ENCODE results near the gene OR1N1. TPM values are rescaled to one million over a fixed set of nuclear protein-coding genes. Genes with fewer than 3 reads are reported as not detected.

OR1N1 gene
- total RNA-seq, 1 experiment from 2014 or later, result not detected

DNA sequence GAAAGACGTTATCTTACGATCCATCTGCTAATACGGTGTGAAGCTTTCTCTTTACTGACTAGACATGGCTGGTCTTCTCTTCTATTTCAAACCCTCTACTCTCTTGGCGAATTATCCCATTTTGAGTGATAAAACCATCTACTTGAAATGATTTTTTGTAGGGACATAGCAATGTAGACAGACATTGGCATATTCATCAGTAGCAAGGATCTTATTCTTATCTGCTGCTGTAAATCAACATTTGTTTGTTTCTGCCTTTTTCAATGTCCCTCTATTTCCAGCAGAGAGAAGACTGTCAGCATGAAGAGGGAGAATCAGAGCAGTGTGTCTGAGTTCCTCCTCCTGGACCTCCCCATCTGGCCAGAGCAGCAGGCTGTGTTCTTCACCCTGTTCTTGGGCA lies 8.3 kb downstream of the OR1N1 start, which contains the start of gene OR1J4:
TSS of gene OR1J4 (plus strand) at position 301 of the 400 bp plus-strand sequence. CDS start at position 301, 0 bp downstream.
- no peak for TF ChIP-seq EZH2 (IDR thresholded peaks at IDR 0.05; ENCODE audit: low read depth)
- TF ChIP-seq, protein P1, sequence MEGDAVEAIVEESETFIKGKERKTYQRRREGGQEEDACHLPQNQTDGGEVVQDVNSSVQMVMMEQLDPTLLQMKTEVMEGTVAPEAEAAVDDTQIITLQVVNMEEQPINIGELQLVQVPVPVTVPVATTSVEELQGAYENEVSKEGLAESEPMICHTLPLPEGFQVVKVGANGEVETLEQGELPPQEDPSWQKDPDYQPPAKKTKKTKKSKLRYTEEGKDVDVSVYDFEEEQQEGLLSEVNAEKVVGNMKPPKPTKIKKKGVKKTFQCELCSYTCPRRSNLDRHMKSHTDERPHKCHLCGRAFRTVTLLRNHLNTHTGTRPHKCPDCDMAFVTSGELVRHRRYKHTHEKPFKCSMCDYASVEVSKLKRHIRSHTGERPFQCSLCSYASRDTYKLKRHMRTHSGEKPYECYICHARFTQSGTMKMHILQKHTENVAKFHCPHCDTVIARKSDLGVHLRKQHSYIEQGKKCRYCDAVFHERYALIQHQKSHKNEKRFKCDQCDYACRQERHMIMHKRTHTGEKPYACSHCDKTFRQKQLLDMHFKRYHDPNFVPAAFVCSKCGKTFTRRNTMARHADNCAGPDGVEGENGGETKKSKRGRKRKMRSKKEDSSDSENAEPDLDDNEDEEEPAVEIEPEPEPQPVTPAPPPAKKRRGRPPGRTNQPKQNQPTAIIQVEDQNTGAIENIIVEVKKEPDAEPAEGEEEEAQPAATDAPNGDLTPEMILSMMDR (conservative IDR thresholded peaks at IDR 0.05), result no peak
- Histone ChIP-seq H3K9me2 (ENCODE audit: insufficient read depth) (no peaks in the 10 kb centered on the region), H3K27ac (no peak within 1 kb of the TSS), H3K4me1 (replicated peaks; ENCODE audit: insufficient read depth) (no peaks in the 10 kb centered on the region), H3K4me3 (no peak within 1 kb of the TSS), H3K36me3 (ENCODE audit: low read depth) (no peaks in the 10 kb centered on the region), H3K4me2 (no peak within 1 kb of the TSS), H3K9me3 (ENCODE audit: insufficient read depth, low read depth) (no peaks in the 10 kb centered on the region), H3K79me2 (ENCODE audit: low read depth) (no peaks in the 10 kb centered on the region), H3K27me3 (ENCODE audit: insufficient read depth, low read depth) (peaks cover 36% of the 10 kb centered on the region), H2AFZ (no peak within 1 kb of the TSS), H3F3A (ENCODE audit: insufficient read depth, low read depth) (no peaks in the 10 kb centered on the region), H4K20me1 (ENCODE audit: insufficient read depth) (no peaks in the 10 kb centered on the region; the same call in 1 of the 2 replicates)
- DNase-seq, result no peak
- BruUV-seq (replicated peaks), result no TSS peak
- POLR2A ChIA-PET (ENCODE audit: unreplicated experiment), result no interaction called here
- intact Hi-C loops (cut with micrococcal nuclease; ENCODE audit: unreplicated experiment), result no loop called here
- CTCF ChIA-PET, result interaction anchor here (0.6 kb wide), 1 partner anchor 70 kb away, joined by 5 read pairs; no protein-coding TSS in a partner anchor

DNA sequence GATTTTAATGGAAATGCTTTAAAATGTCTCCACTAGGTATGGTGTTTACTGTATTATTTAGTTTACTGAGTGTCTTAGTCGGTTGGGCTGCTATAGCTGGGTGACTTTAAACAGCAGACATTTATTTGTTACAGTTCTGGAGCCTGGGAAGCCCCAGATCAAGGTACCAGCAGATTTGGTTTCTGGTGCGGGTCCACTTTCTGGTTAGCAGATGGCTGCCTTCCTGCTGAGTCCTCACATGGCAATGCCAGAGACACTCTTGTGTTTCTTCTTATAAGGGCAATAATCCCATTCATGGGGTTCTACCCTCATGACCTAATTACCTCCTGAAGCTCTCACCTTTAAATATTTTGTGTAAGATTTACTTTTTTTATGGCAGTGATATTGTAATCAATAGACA lies 8.9 kb downstream of the OR1N1 start:
- ChIA-PET POLR2A (ENCODE audit: unreplicated experiment) (no interaction called here), CTCF (interaction anchor here (0.6 kb wide), 1 partner anchor 69 kb away, joined by 5 read pairs; no protein-coding TSS in a partner anchor)
- Histone ChIP-seq H3K9me2 (ENCODE audit: insufficient read depth) (no peaks in the 10 kb centered on the region), H3F3A (ENCODE audit: insufficient read depth, low read depth) (no peaks in the 10 kb centered on the region), H3K9me3 (ENCODE audit: insufficient read depth, low read depth) (no peaks in the 10 kb centered on the region), H3K4me2 (no peak overlapping the region), H3K4me1 (replicated peaks; ENCODE audit: insufficient read depth) (no peaks in the 10 kb centered on the region), H3K79me2 (ENCODE audit: low read depth) (no peaks in the 10 kb centered on the region), H3K4me3 (no peak overlapping the region), H3K27ac (no peak overlapping the region), H4K20me1 (ENCODE audit: insufficient read depth) (no peaks in the 10 kb centered on the region; the same call in 1 of the 2 replicates), H3K36me3 (ENCODE audit: low read depth) (no peaks in the 10 kb centered on the region), H2AFZ (no peak overlapping the region), H3K27me3 (ENCODE audit: insufficient read depth, low read depth) (peaks cover 38% of the 10 kb centered on the region)
- no peak for DNase-seq
- TF ChIP-seq EZH2 (IDR thresholded peaks at IDR 0.05; ENCODE audit: low read depth), result no peak
- TF ChIP-seq, protein P1 (conservative IDR thresholded peaks at IDR 0.05), result no peak
- intact Hi-C loops (cut with micrococcal nuclease; ENCODE audit: unreplicated experiment), result no loop called here
- no TSS peak for BruUV-seq (replicated peaks)

DNA sequence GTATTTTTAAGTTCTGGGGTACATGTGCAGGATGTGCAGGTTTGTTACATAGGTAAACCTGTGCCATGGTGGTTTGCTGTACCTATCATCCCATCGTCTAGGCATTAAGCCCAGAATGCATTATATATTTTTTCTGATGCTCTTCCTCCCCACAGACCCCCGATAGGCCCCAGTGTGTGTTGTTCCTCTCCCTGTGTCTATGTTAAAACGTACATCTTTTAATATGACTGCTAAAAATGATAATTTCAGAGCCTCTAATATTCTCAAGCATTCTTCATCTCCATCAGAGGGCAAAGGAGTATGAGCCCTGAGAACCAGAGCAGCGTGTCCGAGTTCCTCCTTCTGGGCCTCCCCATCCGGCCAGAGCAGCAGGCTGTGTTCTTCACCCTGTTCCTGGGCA lies 16.6 kb downstream of the OR1N1 start, which contains the start of gene OR1J2:
TSS of gene OR1J2 (plus strand) at position 301 of the 400 bp plus-strand sequence. CDS start at position 301, 0 bp downstream.
- peaks cover 31% of the 10 kb centered on the region for H3K27me3 ChIP-seq (ENCODE audit: insufficient read depth, low read depth)
- intact Hi-C loops (cut with micrococcal nuclease; ENCODE audit: unreplicated experiment), result no loop called here
- no peaks in the 10 kb centered on the region for H3K9me2 ChIP-seq (ENCODE audit: insufficient read depth)
- H3K4me3 ChIP-seq, result no peak within 1 kb of the TSS
- TF ChIP-seq, protein P1 (conservative IDR thresholded peaks at IDR 0.05), result no peak
- no peak for TF ChIP-seq EZH2 (IDR thresholded peaks at IDR 0.05; ENCODE audit: low read depth)
- BruUV-seq (replicated peaks), result no TSS peak
- no peak within 1 kb of the TSS for H3K4me2 ChIP-seq
- H3K9me3 ChIP-seq (ENCODE audit: insufficient read depth, low read depth), result no peaks in the 10 kb centered on the region
- no peak for DNase-seq
- no peaks in the 10 kb centered on the region for H4K20me1 ChIP-seq (ENCODE audit: insufficient read depth)
- H3K4me1 ChIP-seq (replicated peaks; ENCODE audit: insufficient read depth), result no peaks in the 10 kb centered on the region
- no peak within 1 kb of the TSS for H2AFZ ChIP-seq
- H3K36me3 ChIP-seq (ENCODE audit: low read depth), result no peaks in the 10 kb centered on the region
- POLR2A ChIA-PET (ENCODE audit: unreplicated experiment), result no interaction called here
- no peak within 1 kb of the TSS for H3K27ac ChIP-seq
- CTCF ChIA-PET, result no interaction called here
- no peaks in the 10 kb centered on the region for H3K79me2 ChIP-seq (ENCODE audit: low read depth)
- no peaks in the 10 kb centered on the region for H3F3A ChIP-seq (ENCODE audit: insufficient read depth, low read depth)
